Body of pancreas (tissue), 4 donors: ENCODE data around the gene PTCHD4.

ENCODE experiments used
- CTCF ChIP-seq, 7 experiments: fragments of 450-650 bp in 4 of 7; fragments of 200-600 bp in 3 of 7; sonication (generic) in 3 of 7; IDR thresholded peaks; one replicate each; pipeline ENCODE4 v1.5.1; 2016 to 2019; ENCODE audit warnings: antibody characterized with exemption in 7 of 7
- POLR2A ChIP-seq, 3 donors: fragments of 450-650 bp; IDR thresholded peaks; one replicate each; pipeline ENCODE4 v1.6.1; 2016; ENCODE audit warnings: antibody characterized with exemption in 3 of 3, mild to moderate bottlenecking in 2 of 3

GRCh38 chr6:48110436-48111142 lies 408 bp downstream of the PTCHD4 start:
- TF ChIP-seq CTCF (IDR thresholded peaks at IDR 0.05) (no peak), POLR2A (IDR thresholded peaks at IDR 0.05) (no peak)
